ENCODE results near the gene TMEM259. TPM values are rescaled to one million over a fixed set of nuclear protein-coding genes. Genes with fewer than 3 reads are reported as not detected.

TMEM259 gene
- total and polyA plus RNA-seq, 2 of the 13 experiments (the other 11 are each of a cell fraction or from before 2014, with no cell fraction given) = 64.7 to 164 TPM

GRCh38 chr19:1025960-1026782 is 5.2 kb upstream of the TMEM259 start, which contains the start of gene CNN2 (continued):
- no peak for TF ChIP-seq ZBTB3 (CRISPR knock-in tag; IDR thresholded peaks at IDR 0.05; ENCODE audit: borderline replicate concordance, low read depth)
- no peak for TF ChIP-seq BCL6 (CRISPR knock-in tag; IDR thresholded peaks at IDR 0.05)
- peak; percentile 62; the same call in 1 of the 2 replicates for TF ChIP-seq ZNF776 (CRISPR knock-in tag; IDR thresholded peaks at IDR 0.05)
- TF ChIP-seq ZNF510 (CRISPR knock-in tag; IDR thresholded peaks at IDR 0.05; ENCODE audit: low read depth) = no peak
- 0 out of 2 replicates have a peak, but pooled peaks have one; percentile 14 for TF ChIP-seq CBFB (CRISPR knock-in tag; IDR thresholded peaks at IDR 0.05)
- TF ChIP-seq SALL1 (CRISPR knock-in tag; IDR thresholded peaks at IDR 0.05) = 0 out of 2 replicates have a peak, but pooled peaks have one; percentile 15
- TF ChIP-seq HES4 (CRISPR knock-in tag; IDR thresholded peaks at IDR 0.05; ENCODE audit: borderline replicate concordance) = 0 out of 2 replicates have a peak, but pooled peaks have one; percentile 32
- TF ChIP-seq GMEB1 (CRISPR knock-in tag; IDR thresholded peaks at IDR 0.05; ENCODE audit: borderline replicate concordance) = no peak
- no peak for TF ChIP-seq SOX5 (CRISPR knock-in tag; IDR thresholded peaks at IDR 0.05; ENCODE audit: borderline replicate concordance)
- no peak for TF ChIP-seq ONECUT2 (CRISPR knock-in tag; IDR thresholded peaks at IDR 0.05)
- no peak for TF ChIP-seq ZFP36L2 (CRISPR knock-in tag; IDR thresholded peaks at IDR 0.05)
- no peak for TF ChIP-seq ZNF598 (CRISPR knock-in tag; IDR thresholded peaks at IDR 0.05; ENCODE audit: borderline replicate concordance)
- no peak for TF ChIP-seq ZNF430 (CRISPR knock-in tag; IDR thresholded peaks at IDR 0.05)
- TF ChIP-seq ZFP62 (CRISPR knock-in tag; IDR thresholded peaks at IDR 0.05) = no peak
- TF ChIP-seq DNMT1 (CRISPR knock-in tag; IDR thresholded peaks at IDR 0.05) = no peak
- TF ChIP-seq ARNT2 (CRISPR knock-in tag; IDR thresholded peaks at IDR 0.05; ENCODE audit: low read depth) = peak; percentile 72
- TF ChIP-seq ETV6 (CRISPR knock-in tag; conservative IDR thresholded peaks at IDR 0.05) = no peak
- no peak for TF ChIP-seq TCF12 (IDR thresholded peaks at IDR 0.05)
- TF ChIP-seq TCF12 (CRISPR knock-in tag; IDR thresholded peaks at IDR 0.05) = no peak
- TF ChIP-seq MBNL3 (CRISPR knock-in tag; conservative IDR thresholded peaks at IDR 0.05) = no peak
- TF ChIP-seq GRHL1 (CRISPR knock-in tag; conservative IDR thresholded peaks at IDR 0.05) = no peak

All from HepG2 (cell line).